PC-3 (cell line): ENCODE data around the gene FADS1. TPM values are rescaled to one million over a fixed set of nuclear protein-coding genes. Genes with fewer than 3 reads are reported as not detected.

Experiments
- ATAC-seq: fragments of 200-7000 bp; cut with Tn5 transposase; 2 replicates; pipeline ENCODE4 v1.9.1; 2020; ENCODE audit warnings: mild to moderate bottlenecking, moderate library complexity
- BruUV-seq: library from RNA; stranded (reverse); fragments of 400-500 nt; replicated peaks from 2 replicates; lab custom pipeline; 2021; lab: Mats Ljungman, UMichigan
- CTCF ChIA-PET: fragments of 300-600 bp; sonication (Branson Sonifier 250); formaldehyde crosslinking; loops from one replicate; lab custom pipeline; 2022; ENCODE audit warnings: antibody characterized with exemption; lab: Charles Lee
- POLR2A ChIA-PET: fragments of 300-600 bp; sonication (Branson Sonifier 250); formaldehyde crosslinking; loops from one replicate; lab custom pipeline; 2022; ENCODE audit warnings: antibody characterized with exemption; ENCODE audit not compliant: unreplicated experiment; lab: Charles Lee
- DNase-seq: peaks from one replicate; pipeline ENCODE4 v3.0.0-alpha.2; 2015
- H2AFZ ChIP-seq: fragments of 300-600 bp; sonication (generic); 2 replicates; pipeline ENCODE4 v1.6.0; 2016; ENCODE audit warnings: antibody characterized with exemption, low read length
- H3F3A ChIP-seq: fragments of 300-600 bp; sonication (generic); one replicate; pipeline ENCODE4 v1.6.0; 2017; ENCODE audit warnings: antibody characterized with exemption, low read length, control low read depth, mild to moderate bottlenecking; ENCODE audit not compliant: unreplicated experiment
- H3K27ac ChIP-seq: fragments of 300-600 bp; sonication (generic); 2 replicates; pipeline ENCODE4 v1.5.1; 2016; ENCODE audit warnings: mild to moderate bottlenecking, low read length
- H3K27me3 ChIP-seq: fragments of 300-600 bp; sonication (generic); 2 replicates; pipeline ENCODE4 v1.6.1; 2016; ENCODE audit warnings: low read length, mixed read lengths
- H3K36me3 ChIP-seq: fragments of 300-600 bp; sonication (generic); 2 replicates; pipeline ENCODE4 v1.6.1; 2016; ENCODE audit warnings: low read depth, mixed run types, low read length, mixed read lengths
- H3K4me1 ChIP-seq: fragments of 300-600 bp; sonication (generic); 2 replicates; pipeline ENCODE4 v1.5.1; 2016; ENCODE audit warnings: low read length; ENCODE audit not compliant: insufficient read depth
- H3K4me2 ChIP-seq: fragments of 300-600 bp; sonication (generic); 2 replicates; pipeline ENCODE4 v1.6.0; 2016; ENCODE audit warnings: low read length
- H3K4me3 ChIP-seq: fragments of 300-600 bp; sonication (generic); 2 replicates; pipeline ENCODE4 v1.5.1; 2016; ENCODE audit warnings: mild to moderate bottlenecking, low read length, mixed read lengths
- H3K79me2 ChIP-seq: fragments of 300-600 bp; sonication (generic); 2 replicates; pipeline ENCODE4 v1.6.1; 2017; ENCODE audit warnings: low read length, mixed read lengths
- H3K9ac ChIP-seq: fragments of 300-600 bp; sonication (generic); 2 replicates; pipeline ENCODE4 v1.6.0; 2016; ENCODE audit warnings: mild to moderate bottlenecking, low read length
- H3K9me2 ChIP-seq: fragments of 300-600 bp; sonication (generic); replicated peaks from 2 replicates; pipeline ENCODE4 v1.6.1; 2016; ENCODE audit warnings: mixed run types, low read length, mixed read lengths
- H3K9me3 ChIP-seq: fragments of 300-600 bp; sonication (generic); 2 replicates; pipeline ENCODE4 v1.6.1; 2016; ENCODE audit warnings: low read length, mixed read lengths
- H4K20me1 ChIP-seq: fragments of 300-600 bp; sonication (generic); 2 replicates; pipeline ENCODE4 v1.6.1; 2016; ENCODE audit warnings: low read length, mixed read lengths
- CTCF ChIP-seq: fragments of 300-600 bp; sonication (generic); conservative IDR thresholded peaks from 2 replicates; pipeline ENCODE4 v1.5.1; 2017; ENCODE audit warnings: antibody characterized with exemption, low read depth, mild to moderate bottlenecking, low read length
- EZH2 ChIP-seq: fragments of 300-600 bp; sonication (generic); IDR thresholded peaks from one replicate; pipeline ENCODE4 v1.6.1; 2017; ENCODE audit warnings: antibody characterized with exemption, mild to moderate bottlenecking, low read length; ENCODE audit not compliant: unreplicated experiment
- EZH2phosphoT487 ChIP-seq: fragments of 300-600 bp; sonication (generic); IDR thresholded peaks from 2 replicates; pipeline ENCODE4 v1.6.1; 2018; ENCODE audit warnings: mild to moderate bottlenecking, antibody characterized with exemption, low read length, borderline replicate concordance
- intact Hi-C: fragments of 100-400 bp; cut with micrococcal nuclease; formaldehyde crosslinking; loops from 2 replicates; pipeline ENCODE4 v1.9.0; 2023
- total RNA-seq: library from RNA; depleted of rRNA; stranded (reverse); fragments of >200 nt; gene quantifications from 2 replicates; pipeline ENCODE4 v1.2.3, GENCODE V29; 2014

FADS1 gene
- total RNA-seq, 1 experiment from 2014 or later, result 84.4 TPM

GRCh38 chr11:61771985-61772455 lies 44.8 kb downstream of the FADS1 start:
- ChIA-PET POLR2A (no interaction called here), CTCF (no interaction called here)
- no TSS peak for BruUV-seq
- Histone ChIP-seq H3K27ac (no peak overlapping the region), H3K4me1 (no peaks in the 10 kb centered on the region), H3K27me3 (no peaks in the 10 kb centered on the region), H3K36me3 (no peaks in the 10 kb centered on the region), H3K4me2 (no peak overlapping the region), H3K9me2 (no peaks in the 10 kb centered on the region), H4K20me1 (no peaks in the 10 kb centered on the region), H3K9ac (no peak overlapping the region), H3K9me3 (no peaks in the 10 kb centered on the region), H3K4me3 (no peak overlapping the region), H3K79me2 (no peaks in the 10 kb centered on the region), H2AFZ (no peak overlapping the region), H3F3A (no peaks in the 10 kb centered on the region)
- DNase-seq, result no peak
- no peak for ATAC-seq
- no peak for TF ChIP-seq CTCF
- no peak for TF ChIP-seq EZH2phosphoT487
- TF ChIP-seq EZH2, result no peak
- intact Hi-C loops, result no loop called here

GRCh38 chr11:61771195-61771894 lies 45.5 kb downstream of the FADS1 start:
- Histone ChIP-seq H4K20me1 (no peaks in the 10 kb centered on the region), H3F3A (no peaks in the 10 kb centered on the region), H3K36me3 (no peaks in the 10 kb centered on the region), H3K4me2 (no peak overlapping the region), H3K9me3 (no peaks in the 10 kb centered on the region), H3K27me3 (no peaks in the 10 kb centered on the region), H3K4me3 (no peak overlapping the region), H3K27ac (no peak overlapping the region), H3K79me2 (no peaks in the 10 kb centered on the region), H3K4me1 (no peaks in the 10 kb centered on the region), H3K9ac (no peak overlapping the region), H3K9me2 (no peaks in the 10 kb centered on the region), H2AFZ (no peak overlapping the region)
- ChIA-PET CTCF (no interaction called here), POLR2A (no interaction called here)
- intact Hi-C loops, result no loop called here
- DNase-seq (no peak), ATAC-seq (peak; percentile 12; the same call in 1 of the 2 replicates)
- TF ChIP-seq EZH2phosphoT487 (no peak), EZH2 (no peak), CTCF (no peak)
- no TSS peak for BruUV-seq

- no peak overlapping the region for H2AFZ ChIP-seq
- CTCF ChIA-PET, result no interaction called here
Observed at GRCh38 chr11:61769946-61770683, 46.7 kb downstream of the FADS1 start.

More at GRCh38 chr11:61769946-61770683, 46.7 kb downstream of the FADS1 start:
- H3K4me3 ChIP-seq, result no peak overlapping the region
- H3F3A ChIP-seq, result no peaks in the 10 kb centered on the region
- DNase-seq (no peak), ATAC-seq (no peak)
- H3K27ac ChIP-seq, result no peak overlapping the region
- intact Hi-C loops, result no loop called here
- no peaks in the 10 kb centered on the region for H3K36me3 ChIP-seq
- BruUV-seq, result no TSS peak
- H3K9me3 ChIP-seq, result no peaks in the 10 kb centered on the region
- no peak overlapping the region for H3K9ac ChIP-seq
- no peaks in the 10 kb centered on the region for H3K79me2 ChIP-seq
- no peaks in the 10 kb centered on the region for H3K9me2 ChIP-seq
- no peaks in the 10 kb centered on the region for H3K4me1 ChIP-seq
- TF ChIP-seq EZH2, result no peak
- TF ChIP-seq CTCF, result no peak
- TF ChIP-seq EZH2phosphoT487, result no peak
- POLR2A ChIA-PET, result no interaction called here
- no peaks in the 10 kb centered on the region for H4K20me1 ChIP-seq
- no peak overlapping the region for H3K4me2 ChIP-seq
- no peaks in the 10 kb centered on the region for H3K27me3 ChIP-seq
